Common myeloid progenitor, CD34-positive (primary cell): ENCODE results near the gene TMTC1.

Source experiments
- CTCF ChIA-PET: fragments of 350-600 bp; sonication (Branson Sonifier 250); formaldehyde crosslinking; loops from one replicate; lab custom pipeline; 2021; ENCODE audit warnings: antibody characterized with exemption; lab: Charles Lee
- POLR2A ChIA-PET: fragments of 350-600 bp; sonication (Branson Sonifier 250); formaldehyde crosslinking; loops from one replicate; lab custom pipeline; 2021; ENCODE audit warnings: antibody characterized with exemption; lab: Charles Lee
- DNase-seq, 3 donors: peaks; one replicate each; pipeline versions ENCODE4 v3.0.0 to v3.0.0-alpha.2; 2013
- H3K27ac ChIP-seq, 2 experiments: 1 replicate in 1 of 2; 2 replicates in 1 of 2; pipeline ENCODE4 v1.7.0; 2013; ENCODE audit warnings: inconsistent platforms in 2 of 2, low read length in 2 of 2, mild to moderate bottlenecking in 2 of 2, low read depth in 1 of 2, moderate library complexity in 1 of 2; ENCODE audit not compliant: severe bottlenecking in 2 of 2, insufficient read depth in 1 of 2, poor library complexity in 1 of 2
- H3K27me3 ChIP-seq, 5 experiments: replicated peaks in 2 of 5; 1 replicate in 3 of 5; 2 replicates in 2 of 5; pipeline versions ENCODE4 v1.6.1 to v1.7.0; 2013; ENCODE audit warnings: low read length in 4 of 5, mild to moderate bottlenecking in 2 of 5, moderate library complexity in 2 of 5, inconsistent platforms in 1 of 5; ENCODE audit not compliant: insufficient read depth in 5 of 5, control insufficient read depth in 4 of 5
- H3K36me3 ChIP-seq, 4 experiments: 1 replicate in 2 of 4; 2 replicates in 2 of 4; pipeline versions ENCODE4 v1.6.1 to v1.7.0; 2013; ENCODE audit warnings: low read length in 3 of 4, control low read depth in 1 of 4, mild to moderate bottlenecking in 1 of 4; ENCODE audit not compliant: control insufficient read depth in 4 of 4, insufficient read depth in 4 of 4
- H3K4me1 ChIP-seq, 4 experiments: 1 replicate in 3 of 4; 2 replicates in 1 of 4; pipeline versions ENCODE4 v1.6.1 to v1.7.1; 2013; ENCODE audit warnings: low read length in 3 of 4, mild to moderate bottlenecking in 3 of 4, control low read depth in 1 of 4, inconsistent platforms in 1 of 4, moderate library complexity in 1 of 4; ENCODE audit not compliant: control insufficient read depth in 4 of 4, insufficient read depth in 4 of 4; ENCODE audit errors: control extremely low read depth in 1 of 4
- H3K4me3 ChIP-seq, 7 experiments: 1 replicate in 4 of 7; 2 replicates in 3 of 7; pipeline versions ENCODE4 v1.5.1 to v1.7.0; 2013; ENCODE audit warnings: mild to moderate bottlenecking in 7 of 7, low read length in 6 of 7, moderate library complexity in 6 of 7, inconsistent platforms in 2 of 7, low read depth in 2 of 7, control low read depth in 1 of 7; ENCODE audit not compliant: insufficient read depth in 4 of 7, control insufficient read depth in 1 of 7; ENCODE audit errors: extremely low read depth in 1 of 7
- H3K9me3 ChIP-seq, 5 experiments: 1 replicate in 4 of 5; 2 replicates in 1 of 5; pipeline versions ENCODE4 v1.6.1 to v1.7.1; 2013; ENCODE audit warnings: low read length in 4 of 5, mild to moderate bottlenecking in 2 of 5, inconsistent platforms in 1 of 5, low read depth in 1 of 5, moderate library complexity in 1 of 5; ENCODE audit not compliant: control insufficient read depth in 4 of 5, insufficient read depth in 2 of 5; ENCODE audit errors: control extremely low read depth in 1 of 5
- WGBS: methylation state at CpG from one replicate; pipeline ENCODE4 v1.1.5; 2013; ENCODE audit not compliant: insufficient coverage; 5-methylcytosine and 5-hydroxymethylcytosine counted together

The TMTC1 gene

DNA sequence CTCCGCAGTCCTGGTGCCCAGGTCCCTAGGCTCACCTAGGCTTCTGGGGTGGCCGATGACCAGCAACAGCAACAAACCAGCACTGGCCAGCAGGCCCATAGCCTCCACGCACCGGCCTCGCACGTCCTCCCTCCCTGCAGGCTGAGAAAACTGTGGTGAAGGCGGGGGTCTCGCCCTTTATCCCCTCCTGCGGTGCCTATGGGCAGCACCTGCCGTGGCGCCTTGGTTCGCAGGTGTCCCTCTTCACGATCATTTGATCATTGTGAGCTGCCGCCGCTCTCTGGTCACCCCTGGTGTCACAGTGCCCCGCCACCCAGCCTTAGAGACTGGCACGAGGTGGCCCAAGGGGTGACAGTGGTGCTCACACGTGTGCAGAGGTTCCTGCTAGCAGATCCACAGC is 286.2 kb downstream of the TMTC1 start, which contains the start of gene OVCH1:
Gene OVCH1 (minus strand): TSS at position 99 of the 400 bp plus-strand sequence. CDS start 0 bp downstream, at position 99.
- WGBS: 99% methylated on average over 18 of the region's 18 CpGs
- no peaks in the 10 kb centered on the region for H3K4me1 ChIP-seq
- no peak within 1 kb of the TSS for H3K27ac ChIP-seq
- H3K27me3 ChIP-seq: no peaks in the 10 kb centered on the region
- no peak for DNase-seq
- H3K4me3 ChIP-seq: no peak within 1 kb of the TSS
- no peaks in the 10 kb centered on the region for H3K36me3 ChIP-seq
- ChIA-PET CTCF (no interaction called here), POLR2A (no interaction called here)
- H3K9me3 ChIP-seq: no peaks in the 10 kb centered on the region

DNA sequence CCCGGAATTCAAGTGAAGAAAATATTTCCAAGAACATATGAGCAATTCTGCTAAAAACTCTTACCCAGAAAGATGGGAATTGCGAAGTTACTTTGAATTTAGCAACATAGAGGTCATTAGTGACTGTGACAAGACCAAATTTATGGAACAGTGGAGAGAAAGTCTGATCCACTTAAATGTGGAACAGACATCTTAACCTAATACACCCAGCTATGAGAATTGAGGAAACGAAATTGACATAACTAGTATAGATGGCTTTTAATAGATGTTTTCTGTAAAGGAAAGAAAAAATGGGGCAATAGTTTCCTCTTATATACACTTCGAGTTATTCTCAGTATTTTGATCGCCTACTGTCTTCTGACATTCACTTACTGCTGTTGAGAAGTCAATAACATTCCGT is 290.9 kb downstream of the TMTC1 start:
- no peaks in the 10 kb centered on the region for H3K9me3 ChIP-seq
- no peaks in the 10 kb centered on the region for H3K36me3 ChIP-seq
- H3K4me1 ChIP-seq: no peaks in the 10 kb centered on the region
- DNase-seq: no peak
- POLR2A ChIA-PET: no interaction called here
- no peaks in the 10 kb centered on the region for H3K27me3 ChIP-seq
- H3K4me3 ChIP-seq: no peak overlapping the region
- no CpG with 5 or more reads among the region's 6 CpGs for WGBS
- CTCF ChIA-PET: no interaction called here
- no peak overlapping the region for H3K27ac ChIP-seq

DNA sequence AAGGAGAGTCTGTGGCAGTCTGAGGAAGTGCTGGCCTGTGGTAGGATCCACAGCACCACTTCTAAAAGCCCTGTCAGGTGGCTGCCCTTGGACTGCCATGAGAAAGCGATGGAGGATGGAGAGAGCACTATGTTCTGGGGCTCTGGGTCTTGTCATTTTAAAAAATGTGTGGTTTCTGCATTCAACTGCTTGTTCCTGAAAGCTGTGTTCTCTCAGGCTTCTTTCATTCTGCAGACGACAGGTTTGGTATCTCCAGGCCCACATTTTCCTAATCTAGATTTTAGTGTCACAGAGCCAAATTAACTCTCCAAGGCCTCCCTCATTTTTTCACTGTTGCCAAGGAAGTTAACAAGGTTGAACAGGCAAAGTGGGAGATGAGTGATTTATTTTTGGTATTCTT is 296.8 kb downstream of the TMTC1 start:
- 41% methylated on average over 2 of the region's 2 CpGs for WGBS
- Histone ChIP-seq H3K27ac (no peak overlapping the region), H3K36me3 (no peaks in the 10 kb centered on the region), H3K27me3 (no peaks in the 10 kb centered on the region), H3K4me1 (no peaks in the 10 kb centered on the region), H3K4me3 (no peak overlapping the region), H3K9me3 (no peaks in the 10 kb centered on the region)
- CTCF ChIA-PET: no interaction called here
- DNase-seq: no peak
- POLR2A ChIA-PET: no interaction called here

DNA sequence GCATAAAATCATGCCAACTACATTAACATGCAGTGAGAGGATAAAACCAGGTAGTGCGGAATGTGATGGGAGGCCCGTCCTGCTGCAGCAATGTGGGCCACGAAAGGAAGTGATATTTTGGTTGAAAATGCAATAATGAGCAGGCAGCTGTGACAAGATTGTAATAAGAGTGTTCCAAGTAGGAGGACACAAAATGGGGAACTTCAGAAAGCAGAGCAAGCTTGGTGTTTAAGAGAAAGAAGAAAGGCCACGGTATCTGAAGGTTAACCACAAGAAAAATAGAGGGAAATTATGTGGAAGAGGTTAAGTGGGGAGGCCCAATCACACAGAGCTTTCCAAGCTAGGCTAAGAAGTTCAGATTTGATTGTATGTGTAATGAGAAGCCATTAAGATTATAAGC is 320.5 kb downstream of the TMTC1 start:
- peak in 2 of 3 donors; percentile 9 to 13 for DNase-seq
- Histone ChIP-seq H3K27me3 (no peaks in the 10 kb centered on the region), H3K9me3 (no peaks in the 10 kb centered on the region), H3K4me1 (peaks cover 0 to 5% (median 0%) of the 10 kb centered on the region in 4 experiments), H3K36me3 (no peaks in the 10 kb centered on the region), H3K27ac (no peak overlapping the region), H3K4me3 (no peak overlapping the region)
- CTCF ChIA-PET: no interaction called here
- POLR2A ChIA-PET: no interaction called here
- WGBS: 51% methylated on average over 4 of the region's 4 CpGs

DNA sequence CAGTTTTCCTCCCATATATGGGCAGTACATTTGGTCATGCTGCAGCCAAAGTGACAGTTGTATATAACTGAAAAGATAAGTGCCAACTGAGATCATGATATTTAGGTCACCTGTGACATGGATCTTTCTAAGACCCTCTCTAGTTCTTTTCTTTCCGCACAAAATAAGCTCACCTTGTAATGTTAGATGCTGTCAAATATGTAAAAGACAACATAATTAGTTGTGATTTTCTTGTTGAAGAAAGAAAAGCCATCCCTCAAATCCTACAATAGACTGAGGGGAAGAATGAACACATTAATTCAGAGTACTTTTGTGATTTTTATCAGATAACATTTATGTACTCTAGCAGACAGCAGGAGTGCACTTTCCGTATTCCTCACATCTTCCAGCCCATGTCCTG is 323.7 kb downstream of the TMTC1 start:
- Histone ChIP-seq H3K9me3 (no peaks in the 10 kb centered on the region), H3K27me3 (no peaks in the 10 kb centered on the region), H3K27ac (no peak overlapping the region), H3K36me3 (no peaks in the 10 kb centered on the region), H3K4me3 (no peak overlapping the region), H3K4me1 (peaks cover 0 to 5% (median 0%) of the 10 kb centered on the region in 4 experiments)
- ChIA-PET POLR2A (no interaction called here), CTCF (no interaction called here)
- no peak for DNase-seq
- WGBS: no CpG with 5 or more reads among the region's 2 CpGs

DNA sequence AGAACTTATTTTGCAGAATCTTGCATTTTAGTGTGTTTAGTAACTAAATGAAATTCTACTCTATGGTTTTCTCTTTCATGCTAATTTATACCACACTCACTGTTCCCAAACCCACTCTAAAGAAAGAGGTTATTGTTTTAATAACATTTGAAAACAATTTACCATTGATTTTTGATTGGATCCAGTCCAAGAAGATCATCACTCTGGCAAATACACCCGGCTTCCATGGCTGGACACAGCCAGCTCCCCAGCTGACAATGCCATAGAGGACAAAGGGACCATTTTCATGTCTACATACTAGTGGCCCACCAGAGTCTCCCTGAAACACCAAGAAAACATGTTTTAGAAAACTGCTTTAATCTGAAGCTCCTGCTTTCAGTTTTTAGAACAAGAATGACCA is 328.7 kb downstream of the TMTC1 start:
- Histone ChIP-seq H3K27ac (no peak overlapping the region), H3K4me1 (no peaks in the 10 kb centered on the region), H3K4me3 (no peak overlapping the region), H3K9me3 (no peaks in the 10 kb centered on the region), H3K36me3 (no peaks in the 10 kb centered on the region), H3K27me3 (no peaks in the 10 kb centered on the region)
- CTCF ChIA-PET: no interaction called here
- no peak for DNase-seq
- POLR2A ChIA-PET: no interaction called here
- WGBS: 100% methylated on average over 1 of the region's 1 CpG

DNA sequence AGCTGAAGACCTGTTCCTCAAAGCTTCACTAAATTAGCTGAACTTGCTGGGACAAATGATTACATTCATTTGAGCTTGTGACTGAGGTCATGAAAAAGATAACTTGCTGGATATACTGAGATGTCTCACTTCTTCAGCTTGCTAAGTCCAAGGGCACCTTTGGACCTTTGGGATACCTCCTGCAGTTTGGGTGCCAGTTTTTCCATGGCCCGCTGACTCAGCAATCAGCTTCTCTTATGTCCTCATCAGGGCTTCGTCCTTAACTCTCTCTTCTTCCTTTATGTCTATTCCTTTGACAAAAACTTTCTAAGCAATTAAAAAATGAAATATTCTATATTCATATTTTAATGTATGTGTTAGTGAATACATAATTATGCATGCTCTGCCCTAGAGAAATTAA is 331.9 kb downstream of the TMTC1 start:
- H3K27ac ChIP-seq: no peak overlapping the region
- no peaks in the 10 kb centered on the region for H3K36me3 ChIP-seq
- no peak for DNase-seq
- ChIA-PET POLR2A (no interaction called here), CTCF (no interaction called here)
- no peaks in the 10 kb centered on the region for H3K9me3 ChIP-seq
- no CpG with 5 or more reads among the region's 2 CpGs for WGBS
- no peaks in the 10 kb centered on the region for H3K4me1 ChIP-seq
- no peak overlapping the region for H3K4me3 ChIP-seq
- H3K27me3 ChIP-seq: peaks cover 0 to 1% (median 0%) of the 10 kb centered on the region in 5 experiments
